Nephron (organoid): ENCODE results near the gene DENND1A.

Experiments
- H3K27ac Mint-ChIP-seq, 3 experiments: 2 replicates each; pipeline ENCODE4 v1.8.0; 2020; ENCODE audit warnings: mixed read lengths in 3 of 3, mild to moderate bottlenecking in 2 of 3, moderate library complexity in 1 of 3
- H3K27me3 Mint-ChIP-seq: 2 replicates; pipeline ENCODE4 v1.8.0; 2021; ENCODE audit warnings: low read depth, mild to moderate bottlenecking, moderate library complexity, mixed read lengths
- H3K36me3 Mint-ChIP-seq: 2 replicates; pipeline ENCODE4 v1.8.0; 2020; ENCODE audit warnings: low read depth, mixed read lengths
- H3K4me1 Mint-ChIP-seq: 2 replicates; pipeline ENCODE4 v1.8.0; 2020; ENCODE audit warnings: mixed read lengths
- H3K4me3 Mint-ChIP-seq, 3 experiments: 2 replicates each; pipeline ENCODE4 v1.8.0; 2020; ENCODE audit warnings: mild to moderate bottlenecking in 3 of 3, mixed read lengths in 3 of 3, moderate library complexity in 2 of 3
- H3K9me3 Mint-ChIP-seq: 2 replicates; pipeline ENCODE4 v1.8.0; 2020; ENCODE audit warnings: mixed read lengths
- TF ChIP-seq, protein P1 (sequence below), 3 experiments: fragments of 200-600 bp; sonication (generic); IDR thresholded peaks; one replicate each; pipeline ENCODE4 v1.5.0; 2021; ENCODE audit warnings: antibody characterized with exemption in 3 of 3; ENCODE audit not compliant: unreplicated experiment in 3 of 3

DENND1A gene

DNA sequence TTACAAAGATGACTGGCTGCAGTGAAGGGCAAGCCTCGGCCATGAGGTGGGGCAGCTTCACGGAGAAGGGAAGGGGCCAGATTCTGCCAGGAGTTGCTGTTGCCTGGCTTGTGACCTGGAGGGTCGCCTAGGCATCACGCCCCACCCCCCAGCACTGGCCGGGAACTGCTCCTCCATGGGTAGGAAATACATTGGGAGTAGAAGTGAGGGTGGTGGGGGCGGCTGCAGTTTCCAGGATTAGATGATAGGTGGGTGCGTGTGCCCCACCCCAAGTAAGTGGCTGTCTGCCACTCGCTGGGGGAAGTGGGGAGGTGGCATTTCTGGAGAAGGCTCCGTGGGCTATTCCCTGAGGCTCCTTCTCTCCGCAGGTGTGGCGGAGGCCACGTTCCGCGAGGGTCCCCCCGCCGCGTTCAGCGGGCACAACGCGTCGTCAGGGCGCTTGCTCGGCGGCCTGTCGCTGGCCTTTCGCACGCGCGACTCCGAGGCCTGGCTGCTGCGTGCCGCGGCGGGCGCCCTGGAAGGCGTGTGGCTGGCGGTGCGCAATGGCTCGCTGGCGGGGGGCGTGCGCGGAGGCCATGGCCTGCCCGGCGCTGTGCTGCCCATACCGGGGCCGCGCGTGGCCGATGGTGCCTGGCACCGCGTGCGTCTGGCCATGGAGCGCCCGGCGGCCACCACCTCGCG is 557.0 kb downstream of the DENND1A start:
- peak overlapping the region in 1 of 3 experiments; percentile 27 for H3K4me3 Mint-ChIP-seq
- TF ChIP-seq, protein P1, sequence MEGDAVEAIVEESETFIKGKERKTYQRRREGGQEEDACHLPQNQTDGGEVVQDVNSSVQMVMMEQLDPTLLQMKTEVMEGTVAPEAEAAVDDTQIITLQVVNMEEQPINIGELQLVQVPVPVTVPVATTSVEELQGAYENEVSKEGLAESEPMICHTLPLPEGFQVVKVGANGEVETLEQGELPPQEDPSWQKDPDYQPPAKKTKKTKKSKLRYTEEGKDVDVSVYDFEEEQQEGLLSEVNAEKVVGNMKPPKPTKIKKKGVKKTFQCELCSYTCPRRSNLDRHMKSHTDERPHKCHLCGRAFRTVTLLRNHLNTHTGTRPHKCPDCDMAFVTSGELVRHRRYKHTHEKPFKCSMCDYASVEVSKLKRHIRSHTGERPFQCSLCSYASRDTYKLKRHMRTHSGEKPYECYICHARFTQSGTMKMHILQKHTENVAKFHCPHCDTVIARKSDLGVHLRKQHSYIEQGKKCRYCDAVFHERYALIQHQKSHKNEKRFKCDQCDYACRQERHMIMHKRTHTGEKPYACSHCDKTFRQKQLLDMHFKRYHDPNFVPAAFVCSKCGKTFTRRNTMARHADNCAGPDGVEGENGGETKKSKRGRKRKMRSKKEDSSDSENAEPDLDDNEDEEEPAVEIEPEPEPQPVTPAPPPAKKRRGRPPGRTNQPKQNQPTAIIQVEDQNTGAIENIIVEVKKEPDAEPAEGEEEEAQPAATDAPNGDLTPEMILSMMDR (IDR thresholded peaks at IDR 0.05; ENCODE audit: unreplicated experiment in 3 of 3) = no peak
- peaks cover 7% of the 10 kb centered on the region for H3K36me3 Mint-ChIP-seq

DNA sequence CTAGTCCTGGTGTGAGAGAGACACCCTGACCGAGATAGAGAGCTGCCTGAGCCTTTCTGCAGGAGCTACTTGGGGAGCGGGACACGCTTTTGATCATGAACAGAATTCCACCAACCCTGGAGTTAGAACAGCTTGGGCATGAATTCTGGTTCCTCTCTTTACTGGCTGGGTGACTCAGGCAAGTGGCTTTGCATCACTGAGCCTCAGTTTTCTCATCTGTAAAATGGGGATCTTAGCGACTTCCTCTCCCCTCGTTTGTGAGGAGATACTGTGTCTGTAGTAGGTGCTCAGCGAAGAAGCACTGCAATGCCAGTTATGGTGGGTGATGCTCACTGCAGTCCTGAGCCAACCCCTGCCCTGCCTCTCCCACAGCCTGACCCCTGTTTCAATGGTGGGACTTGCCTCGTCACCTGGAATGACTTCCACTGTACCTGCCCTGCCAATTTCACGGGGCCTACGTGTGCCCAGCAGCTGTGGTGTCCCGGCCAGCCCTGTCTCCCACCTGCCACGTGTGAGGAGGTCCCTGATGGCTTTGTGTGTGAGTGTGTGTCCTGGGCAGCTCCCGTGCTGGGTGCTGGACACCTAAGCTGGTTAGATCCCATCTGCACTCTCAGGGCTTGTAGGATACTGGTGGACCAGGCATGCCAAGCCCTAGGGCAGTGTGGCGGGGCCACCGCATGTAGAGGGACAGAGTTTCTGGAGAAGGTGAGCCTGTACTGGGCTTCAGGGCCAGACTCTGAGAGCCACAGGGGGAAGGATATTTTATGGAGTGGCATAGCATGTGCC is 557.9 kb downstream of the DENND1A start:
- peak overlapping the region in 2 of 3 experiments; percentile 75 to 87 for H3K27ac Mint-ChIP-seq
- H3K36me3 Mint-ChIP-seq = peaks cover 7% of the 10 kb centered on the region
- no peaks in the 10 kb centered on the region for H3K9me3 Mint-ChIP-seq
- H3K4me3 Mint-ChIP-seq = peak overlapping the region in 1 of 3 experiments; percentile 7
- TF ChIP-seq, protein P1 (IDR thresholded peaks at IDR 0.05; ENCODE audit: unreplicated experiment in 3 of 3) = no peak
- peaks cover 39% of the 10 kb centered on the region for H3K4me1 Mint-ChIP-seq
- H3K27me3 Mint-ChIP-seq = peaks cover 13% of the 10 kb centered on the region

More for the DNA sequence above, 557.0 kb downstream of the DENND1A start:
- peaks cover 13% of the 10 kb centered on the region for H3K27me3 Mint-ChIP-seq
- H3K27ac Mint-ChIP-seq = peak overlapping the region in 2 of 3 experiments; percentile 75 to 87
- H3K4me1 Mint-ChIP-seq = peaks cover 45% of the 10 kb centered on the region
- H3K9me3 Mint-ChIP-seq = no peaks in the 10 kb centered on the region

DNA sequence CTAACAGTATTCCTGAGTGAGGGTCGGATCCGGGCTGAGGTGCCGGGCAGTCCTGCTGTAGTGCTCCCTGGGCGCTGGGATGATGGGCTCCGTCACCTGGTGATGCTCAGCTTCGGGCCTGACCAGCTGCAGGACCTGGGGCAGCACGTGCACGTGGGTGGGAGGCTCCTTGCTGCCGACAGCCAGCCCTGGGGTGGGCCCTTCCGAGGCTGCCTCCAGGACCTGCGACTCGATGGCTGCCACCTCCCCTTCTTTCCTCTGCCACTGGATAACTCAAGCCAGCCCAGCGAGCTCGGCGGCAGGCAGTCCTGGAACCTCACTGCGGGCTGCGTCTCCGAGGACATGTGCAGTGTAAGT is 558.7 kb downstream of the DENND1A start:
- Mint-ChIP-seq H3K36me3 (peaks cover 7% of the 10 kb centered on the region), H3K9me3 (no peaks in the 10 kb centered on the region), H3K4me3 (no peak overlapping the region), H3K27ac (no peak overlapping the region), H3K27me3 (peaks cover 13% of the 10 kb centered on the region), H3K4me1 (peaks cover 31% of the 10 kb centered on the region)
- TF ChIP-seq, protein P1 (IDR thresholded peaks at IDR 0.05; ENCODE audit: unreplicated experiment in 3 of 3) = no peak

DNA sequence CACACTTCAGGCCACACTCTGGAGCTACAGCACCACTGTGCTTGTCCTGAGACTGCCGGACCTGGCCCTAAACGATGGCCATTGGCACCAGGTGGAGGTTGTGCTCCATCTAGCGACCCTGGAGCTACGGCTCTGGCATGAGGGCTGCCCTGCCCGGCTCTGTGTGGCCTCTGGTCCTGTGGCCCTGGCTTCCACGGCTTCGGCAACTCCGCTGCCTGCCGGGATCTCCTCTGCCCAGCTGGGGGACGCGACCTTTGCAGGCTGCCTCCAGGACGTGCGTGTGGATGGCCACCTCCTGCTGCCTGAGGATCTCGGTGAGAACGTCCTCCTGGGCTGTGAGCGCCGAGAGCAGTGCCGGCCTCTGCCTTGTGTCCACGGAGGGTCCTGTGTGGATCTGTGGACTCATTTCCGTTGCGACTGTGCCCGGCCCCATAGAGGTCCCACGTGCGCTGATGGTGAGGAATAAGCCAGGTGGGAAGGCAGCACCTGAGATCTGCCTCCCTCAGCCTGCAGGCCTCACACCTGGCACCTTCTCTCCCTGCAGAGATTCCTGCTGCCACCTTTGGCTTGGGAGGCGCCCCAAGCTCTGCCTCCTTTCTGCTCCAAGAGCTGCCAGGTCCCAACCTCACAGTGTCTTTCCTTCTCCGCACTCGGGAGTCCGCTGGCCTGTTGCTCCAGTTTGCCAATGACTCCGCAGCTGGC is 559.2 kb downstream of the DENND1A start:
- peaks cover 13% of the 10 kb centered on the region for H3K27me3 Mint-ChIP-seq
- TF ChIP-seq, protein P1 (IDR thresholded peaks at IDR 0.05; ENCODE audit: unreplicated experiment in 3 of 3) = no peak
- no peaks in the 10 kb centered on the region for H3K9me3 Mint-ChIP-seq
- peaks cover 7% of the 10 kb centered on the region for H3K36me3 Mint-ChIP-seq
- H3K4me3 Mint-ChIP-seq = no peak overlapping the region
- H3K4me1 Mint-ChIP-seq = peaks cover 26% of the 10 kb centered on the region
- H3K27ac Mint-ChIP-seq = no peak overlapping the region

DNA sequence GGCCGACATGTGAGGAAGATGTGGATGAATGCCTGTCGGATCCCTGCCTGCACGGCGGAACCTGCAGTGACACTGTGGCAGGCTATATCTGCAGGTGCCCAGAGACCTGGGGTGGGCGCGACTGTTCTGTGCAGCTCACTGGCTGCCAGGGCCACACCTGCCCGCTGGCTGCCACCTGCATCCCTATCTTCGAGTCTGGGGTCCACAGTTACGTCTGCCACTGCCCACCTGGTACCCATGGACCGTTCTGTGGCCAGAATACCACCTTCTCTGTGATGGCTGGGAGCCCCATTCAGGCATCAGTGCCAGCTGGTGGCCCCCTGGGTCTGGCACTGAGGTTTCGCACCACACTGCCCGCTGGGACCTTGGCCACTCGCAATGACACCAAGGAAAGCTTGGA is 559.8 kb downstream of the DENND1A start:
- Mint-ChIP-seq H3K9me3 (no peaks in the 10 kb centered on the region), H3K4me3 (no peak overlapping the region), H3K27me3 (peaks cover 13% of the 10 kb centered on the region), H3K4me1 (peaks cover 28% of the 10 kb centered on the region), H3K27ac (peak overlapping the region in 1 of 3 experiments; percentile 74), H3K36me3 (peaks cover 11% of the 10 kb centered on the region)
- TF ChIP-seq, protein P1 (IDR thresholded peaks at IDR 0.05; ENCODE audit: unreplicated experiment in 3 of 3) = no peak
